Stimulated activated CD4-positive, alpha-beta T cell treated with anti-CD3 and anti-CD28 coated beads, Interleukin-4, amount 100 ng/mL, for 4 hours (primary cell): ENCODE results near the gene PKD1.
A peak's percentile ranks its signal among the peaks of the same experiment; 100 is the strongest.
"Not testable (repeated sequence)": the region's sequence is repeated elsewhere in the genome, so short reads cannot be mapped to it uniquely, and the experiment has no call there.

Source experiments
- DNase-seq, 2 experiments: peaks; one replicate each; pipeline ENCODE4 v3.0.0-alpha.2; 2020

Gene PKD1

DNA sequence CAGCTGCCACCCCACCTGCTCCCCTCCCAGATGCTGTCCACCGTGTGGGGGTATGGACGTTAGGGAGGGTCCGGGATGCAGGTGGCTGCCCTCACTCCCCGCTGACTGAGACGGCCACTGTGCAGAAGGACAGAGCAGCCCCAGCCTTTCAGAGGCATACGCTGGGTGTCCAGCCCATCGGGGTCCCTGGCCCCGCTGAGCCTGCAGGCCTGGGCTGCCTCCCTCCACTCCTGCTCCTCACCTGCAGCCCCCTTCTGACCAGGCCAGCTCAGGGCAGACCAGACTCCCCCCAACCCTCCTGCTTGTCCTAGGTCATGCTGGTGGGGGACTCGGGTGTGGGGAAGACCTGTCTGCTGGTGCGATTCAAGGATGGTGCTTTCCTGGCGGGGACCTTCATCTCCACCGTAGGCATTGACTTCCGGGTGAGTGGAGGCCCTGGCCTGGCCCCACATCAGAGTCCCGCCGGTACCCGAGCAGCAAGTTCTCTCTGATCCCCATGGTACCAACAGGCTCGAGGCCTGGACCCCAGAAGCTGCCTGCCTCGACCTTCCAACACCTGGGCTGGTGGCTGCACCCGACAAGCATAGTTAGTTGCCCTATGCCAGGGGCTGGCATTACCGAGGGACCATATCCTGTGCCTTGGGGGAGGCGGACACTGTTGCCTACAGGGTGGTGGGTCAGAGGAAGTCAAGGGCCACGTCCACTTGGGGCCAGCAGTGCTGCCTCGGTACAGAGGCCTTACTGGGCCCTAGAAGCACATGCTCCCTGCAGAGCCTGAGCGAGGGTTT lies 14.1 kb upstream of the PKD1 start:
- DNase-seq, result peak in 1 of 2 experiments; percentile 35

DNA sequence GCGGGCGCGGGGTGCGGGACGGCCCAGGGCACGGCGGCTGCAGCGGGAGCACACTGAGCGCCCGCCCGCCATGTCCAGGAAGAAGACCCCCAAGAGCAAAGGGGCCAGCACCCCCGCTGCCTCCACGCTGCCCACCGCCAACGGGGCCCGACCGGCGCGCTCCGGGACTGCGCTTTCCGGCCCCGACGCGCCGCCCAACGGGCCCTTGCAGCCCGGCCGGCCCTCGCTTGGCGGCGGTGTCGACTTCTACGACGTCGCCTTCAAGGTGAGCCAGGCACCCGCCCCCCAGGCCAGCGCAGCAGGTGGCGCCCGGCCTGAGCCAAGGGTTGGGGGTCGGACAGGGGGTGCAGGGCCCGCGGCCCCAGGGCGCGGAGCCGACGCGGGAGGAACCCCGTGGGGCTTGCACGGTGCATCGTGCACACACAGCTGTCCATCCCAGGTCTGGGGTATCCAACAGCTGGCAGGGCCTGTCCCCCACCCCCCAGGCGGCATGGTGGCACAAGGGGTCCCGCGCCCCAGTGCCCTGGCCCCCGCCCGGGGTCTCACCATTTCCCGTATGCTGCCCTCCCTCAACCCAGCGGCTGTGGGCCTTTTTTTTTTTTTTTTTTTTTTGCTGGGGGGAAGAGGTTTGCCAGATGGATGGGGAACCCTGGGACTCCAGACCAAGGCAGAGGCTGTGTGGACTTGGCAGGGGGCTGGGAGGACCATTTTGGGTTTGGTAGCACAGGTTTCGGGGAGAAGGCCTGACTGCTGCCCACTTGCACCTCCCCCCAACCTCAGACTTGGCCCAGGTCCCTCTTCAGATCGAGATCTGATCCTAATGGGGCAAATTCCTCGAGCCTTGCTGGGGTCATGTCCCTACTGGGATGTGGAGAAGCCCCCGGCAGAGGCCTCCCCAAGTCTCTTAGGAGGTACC lies 13.3 kb upstream of the PKD1 start:
- peak in 1 of 2 experiments; percentile 19 for DNase-seq

DNA sequence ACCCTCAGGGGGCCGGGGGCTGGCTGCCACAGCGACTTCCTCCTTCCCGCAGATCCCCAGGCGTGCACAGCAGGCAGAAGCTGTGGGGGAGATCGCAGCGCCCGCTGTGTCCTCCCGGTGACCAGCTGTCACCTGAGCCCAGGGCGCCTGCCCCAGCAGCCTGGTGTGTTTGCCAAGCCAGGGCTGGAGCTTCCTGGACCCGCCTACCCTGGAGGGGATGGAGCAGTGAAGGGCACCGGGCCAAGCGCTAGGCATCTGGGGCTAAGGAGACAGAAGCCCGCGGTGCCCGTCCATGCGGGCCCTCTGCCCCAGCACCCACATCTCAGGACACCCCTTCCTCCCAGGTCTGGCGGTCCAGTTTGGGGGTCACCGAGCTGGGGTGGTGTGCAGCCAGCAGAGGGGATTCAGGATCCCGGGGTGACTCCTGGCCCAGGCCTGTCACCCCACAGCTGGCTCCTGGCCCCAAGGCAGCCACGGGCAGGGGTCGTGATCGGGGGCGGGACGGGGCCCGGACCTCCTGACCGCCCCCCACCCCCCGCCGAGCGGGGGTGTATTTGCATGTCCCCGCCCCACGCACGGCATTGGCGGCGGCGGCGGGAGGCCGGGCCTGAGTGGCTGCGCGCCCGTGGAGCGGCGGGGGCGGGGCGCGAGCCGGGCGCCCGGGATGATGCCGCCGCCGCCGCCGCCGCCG lies 12.4 kb upstream of the PKD1 start, which contains the start of gene RAB26:
Gene RAB26, plus strand, starts transcription at position 645 of the 691 bp plus-strand sequence. CDS start 159 bp downstream, outside the sequence.
- peak; percentile 47 to 56 for DNase-seq

DNA sequence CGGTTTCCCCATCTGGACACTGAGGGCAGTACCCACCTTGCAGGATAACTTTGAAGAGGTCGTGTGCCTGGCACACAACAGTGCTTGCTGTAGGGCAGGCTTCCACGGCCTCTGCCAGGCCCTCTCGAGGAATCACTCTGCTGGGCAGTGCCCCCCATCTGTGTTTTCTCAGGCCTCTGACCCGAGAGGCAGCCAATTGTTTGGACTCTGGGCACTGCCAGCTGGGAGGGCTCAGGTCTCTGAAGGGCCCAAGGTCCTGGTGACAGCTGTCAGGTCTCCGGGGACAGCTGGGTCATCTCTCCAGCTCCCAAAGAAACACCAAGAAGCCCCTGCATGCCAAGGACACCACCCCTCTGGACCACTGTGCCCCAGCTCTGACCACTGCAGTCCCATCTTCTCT lies 11.7 kb upstream of the PKD1 start:
- no peak for DNase-seq

DNA sequence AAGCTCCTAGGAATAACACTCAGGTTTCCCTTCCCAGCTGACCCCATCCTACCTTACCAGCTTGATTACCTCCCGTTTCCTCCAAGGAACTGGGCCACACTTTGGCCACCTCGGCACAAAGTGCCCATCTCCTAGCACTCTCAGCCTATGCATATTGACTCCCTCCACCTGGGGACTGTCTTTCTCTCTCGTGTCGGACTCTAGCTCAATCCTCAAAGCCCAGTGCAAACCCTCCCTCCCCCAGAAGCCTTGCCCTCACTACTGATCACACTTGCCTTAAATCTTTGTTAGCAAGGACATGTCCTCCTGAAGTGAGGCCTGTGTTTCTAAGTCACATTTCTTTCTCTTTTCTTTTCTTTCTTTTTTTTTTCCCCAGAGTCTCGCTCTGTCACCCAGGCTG lies 10.1 kb upstream of the PKD1 start:
- no peak for DNase-seq

DNA sequence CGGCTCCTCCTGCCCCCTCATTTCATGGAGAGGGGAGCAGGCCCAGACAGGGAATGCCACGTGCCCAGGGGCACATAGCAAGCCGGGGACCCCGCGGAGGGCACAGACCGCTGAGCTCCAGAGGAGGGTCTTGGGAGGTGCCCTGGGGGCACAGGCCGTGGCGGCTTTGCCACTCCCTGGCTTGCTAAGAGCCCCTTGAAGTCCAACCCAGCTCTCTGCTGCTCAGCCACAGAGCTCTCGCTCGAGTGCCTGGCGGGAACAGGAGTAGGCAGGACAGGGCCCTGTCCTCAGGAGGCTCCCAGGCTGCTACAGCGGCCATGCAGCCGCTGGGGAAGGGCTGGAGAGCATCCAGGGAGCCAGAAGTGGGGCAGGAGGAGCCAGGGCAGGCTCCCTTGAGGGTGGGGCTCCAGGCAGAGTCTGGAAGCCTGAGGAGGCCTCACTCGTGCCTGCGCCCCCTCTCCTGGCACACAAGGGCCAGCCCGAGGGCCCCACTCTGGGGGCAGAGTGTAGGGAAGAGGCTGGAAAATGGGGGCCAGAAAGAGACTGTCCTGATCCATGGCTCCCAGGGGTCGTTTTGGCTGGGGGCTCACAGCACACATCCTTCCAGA lies 8.3 kb upstream of the PKD1 start:
- DNase-seq, result no peak

DNA sequence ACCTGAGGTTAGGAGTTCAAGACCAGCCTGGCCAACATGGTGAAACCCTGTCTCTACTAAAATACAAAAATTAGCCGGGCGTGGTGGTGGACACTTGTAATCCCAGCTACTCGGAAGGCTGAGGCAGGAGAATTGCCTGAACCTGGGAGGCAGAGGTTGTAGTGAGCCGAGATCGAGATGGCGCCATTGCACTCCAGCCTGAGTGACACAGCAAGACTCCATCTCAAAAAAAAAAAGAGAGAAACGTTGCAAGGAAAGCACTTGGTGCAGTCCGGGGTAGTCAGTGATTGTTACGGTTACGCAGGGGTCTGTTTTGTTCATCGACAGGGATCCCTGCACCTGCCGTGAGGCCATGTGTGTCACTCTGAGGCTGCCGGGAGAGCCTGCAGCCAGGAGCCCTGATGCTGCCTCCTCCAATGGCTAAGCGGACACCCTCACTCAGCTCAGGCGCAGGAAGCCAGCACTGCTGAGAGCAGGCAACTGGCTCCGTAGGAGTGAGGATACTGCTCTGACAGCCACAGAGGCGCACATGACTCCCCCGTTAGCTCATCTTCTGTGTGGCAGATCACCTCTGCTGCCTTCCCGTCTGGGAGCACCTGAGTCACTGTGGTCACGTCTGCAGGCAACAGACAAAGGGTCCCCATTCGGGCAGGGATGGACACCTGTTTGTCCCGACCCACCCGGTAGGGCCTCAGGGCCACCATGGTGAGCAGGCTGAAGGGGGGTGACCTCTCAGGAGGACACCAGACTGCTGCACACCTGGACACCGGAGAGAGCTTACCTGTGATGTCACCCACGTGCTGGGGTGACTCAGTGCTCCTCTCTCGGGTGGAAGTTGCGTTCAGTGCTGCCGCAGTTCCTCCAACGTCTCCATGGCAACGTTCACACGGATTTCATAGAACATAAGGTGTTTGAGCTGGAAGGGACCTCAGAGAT lies 7.5 kb upstream of the PKD1 start:
- DNase-seq, result peak in 1 of 2 experiments; percentile 20

DNA sequence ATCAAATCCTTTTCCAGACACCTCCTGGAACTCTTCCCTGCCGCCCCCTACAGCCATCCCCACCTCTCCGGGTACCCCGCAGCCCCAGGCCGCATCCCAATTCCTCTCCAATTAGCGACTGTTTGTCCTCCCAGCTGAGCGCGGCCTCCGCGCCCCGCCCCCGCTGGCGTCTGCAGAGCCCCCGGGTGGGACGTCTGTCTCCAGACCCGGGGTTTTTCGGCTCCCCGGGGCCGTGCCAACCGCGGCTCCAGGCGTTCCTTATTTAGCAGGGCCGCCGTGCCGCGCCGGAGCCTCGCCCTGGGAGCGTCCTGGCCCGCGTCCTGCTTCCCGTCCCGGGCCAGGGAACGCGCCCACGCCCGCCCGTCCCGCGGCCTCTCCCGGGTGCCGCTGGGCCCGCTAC lies 627 bp downstream of the PKD1 start:
- not testable (repeated sequence) for DNase-seq

DNA sequence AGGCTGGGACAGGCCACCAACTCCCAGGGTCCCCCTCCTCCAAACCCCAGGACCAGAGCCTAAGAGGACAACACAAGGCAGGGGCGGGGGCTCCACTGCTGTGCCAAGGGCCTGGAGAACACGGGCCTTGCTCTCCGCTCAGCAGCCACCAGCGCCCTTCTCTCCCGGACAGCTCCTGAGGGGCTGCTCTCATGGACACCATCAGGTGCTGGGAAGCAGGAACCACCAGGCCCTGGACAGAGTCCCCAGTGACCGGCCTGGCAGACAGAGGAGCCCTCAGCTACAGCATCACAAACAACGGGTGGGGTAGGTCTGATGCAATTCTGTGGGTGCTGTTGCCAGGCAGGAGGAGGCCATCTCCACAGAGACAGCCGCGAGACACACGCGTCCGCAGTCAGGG lies 1.9 kb downstream of the PKD1 start:
- not testable (repeated sequence) for DNase-seq

DNA sequence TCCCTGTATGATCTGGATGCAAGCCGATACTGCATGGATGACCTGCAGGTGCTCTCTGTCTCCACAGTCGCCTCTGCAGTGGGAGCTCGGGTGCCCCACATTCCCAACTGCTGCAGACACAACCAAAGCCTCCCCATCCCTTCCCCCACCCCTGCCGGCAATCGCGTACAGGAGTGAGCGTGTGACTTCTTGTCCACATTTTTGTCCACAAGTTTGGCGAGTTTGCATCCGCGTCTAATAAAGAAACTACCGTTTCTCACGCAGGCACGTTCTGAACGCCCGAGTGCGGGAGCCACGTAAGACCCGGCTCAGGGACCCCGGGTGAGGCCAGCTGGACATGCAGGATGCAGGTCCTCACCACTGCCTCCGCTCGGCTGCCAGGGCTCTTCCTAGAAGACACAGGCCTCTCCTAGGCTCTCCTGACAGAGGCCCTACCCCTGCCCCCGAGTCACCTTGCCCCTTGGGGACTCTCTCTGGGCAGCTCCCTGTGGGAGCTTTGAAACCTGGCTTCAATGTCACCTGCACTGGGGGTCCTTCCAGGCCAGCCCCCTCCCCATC lies 5.7 kb downstream of the PKD1 start:
- DNase-seq, result not testable (repeated sequence)

DNA sequence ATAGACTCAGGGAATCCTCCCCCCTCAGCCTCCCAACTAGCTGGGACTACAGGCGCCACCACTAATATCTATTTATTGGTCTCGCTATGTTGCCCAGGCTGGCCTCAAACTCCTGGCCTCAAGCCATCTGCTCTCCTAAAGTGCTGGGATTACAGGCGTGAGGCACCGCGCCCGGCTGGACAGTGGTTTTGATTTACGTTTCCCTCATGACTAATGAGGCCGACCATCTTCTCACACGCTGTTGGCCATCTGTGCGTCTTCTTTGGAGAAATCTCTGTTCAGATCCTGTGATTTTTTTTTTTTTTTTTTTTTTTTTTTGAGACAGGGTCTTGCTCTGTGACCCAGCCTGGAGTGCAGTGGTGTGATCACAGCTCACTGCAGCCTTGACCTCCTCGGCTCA lies 6.4 kb downstream of the PKD1 start:
- not testable (repeated sequence) for DNase-seq

DNA sequence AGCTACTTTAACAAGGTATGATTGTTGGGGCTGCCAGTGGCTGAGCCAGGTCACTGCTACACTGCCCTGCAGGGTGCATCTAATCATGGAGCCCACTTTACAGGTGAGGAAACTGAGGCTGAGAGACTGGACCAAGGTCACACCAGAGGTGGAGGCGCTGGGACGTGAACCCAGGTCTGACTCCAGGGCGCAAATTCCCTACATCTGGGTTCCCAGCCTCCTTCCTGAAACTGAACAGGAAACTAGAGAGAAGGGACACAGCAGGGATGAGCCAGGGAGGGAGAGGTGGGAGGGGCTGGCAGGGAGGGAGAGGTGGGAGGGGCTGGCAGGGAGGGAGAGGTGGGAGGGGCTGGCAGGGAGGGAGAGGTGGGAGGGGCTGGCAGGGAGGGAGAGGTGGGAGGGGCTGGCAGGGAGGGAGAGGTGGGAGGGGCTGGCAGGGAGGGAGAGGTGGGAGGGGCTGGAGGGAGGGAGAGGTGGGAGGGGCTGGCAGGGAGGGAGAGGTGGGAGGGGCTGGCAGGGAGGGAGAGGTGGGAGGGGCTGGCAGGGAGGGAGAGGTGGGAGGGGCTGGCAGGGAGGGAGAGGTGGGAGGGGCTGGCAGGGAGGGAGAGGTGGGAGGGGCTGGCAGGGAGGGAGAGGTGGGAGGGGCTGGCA lies 7.9 kb downstream of the PKD1 start:
- DNase-seq, result peak in 1 of 2 experiments; percentile 25

DNA sequence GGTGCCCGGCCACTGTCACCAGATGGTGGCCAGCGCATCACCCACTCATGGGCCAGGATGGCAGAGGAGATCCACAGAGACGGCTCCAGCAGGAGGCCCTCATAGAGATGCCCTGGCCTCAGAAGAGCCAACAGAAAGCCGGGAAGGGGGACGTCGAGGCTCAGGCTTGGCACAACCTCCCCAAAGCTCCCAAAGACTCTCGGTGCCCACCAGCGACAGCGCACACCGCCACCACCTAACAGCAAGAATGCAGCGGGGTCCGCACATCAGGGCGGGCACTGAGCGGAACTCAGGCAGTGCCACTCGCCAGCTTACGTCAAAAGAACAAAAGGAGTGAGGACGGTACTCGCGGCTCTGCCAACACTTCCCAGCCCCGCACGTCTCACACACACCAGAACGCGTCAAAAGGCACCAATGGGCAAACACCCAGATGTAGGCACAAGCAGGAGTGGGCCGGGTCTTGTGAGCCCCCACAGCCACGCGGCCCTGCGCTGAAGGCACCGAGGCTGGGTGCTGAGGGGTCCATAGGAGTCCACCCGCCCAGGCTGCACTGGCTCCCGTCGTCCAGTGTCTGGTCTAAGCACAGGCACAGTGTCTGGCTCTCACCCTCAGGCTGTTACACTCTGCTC lies 8.7 kb downstream of the PKD1 start:
- DNase-seq, result not testable (repeated sequence)

DNA sequence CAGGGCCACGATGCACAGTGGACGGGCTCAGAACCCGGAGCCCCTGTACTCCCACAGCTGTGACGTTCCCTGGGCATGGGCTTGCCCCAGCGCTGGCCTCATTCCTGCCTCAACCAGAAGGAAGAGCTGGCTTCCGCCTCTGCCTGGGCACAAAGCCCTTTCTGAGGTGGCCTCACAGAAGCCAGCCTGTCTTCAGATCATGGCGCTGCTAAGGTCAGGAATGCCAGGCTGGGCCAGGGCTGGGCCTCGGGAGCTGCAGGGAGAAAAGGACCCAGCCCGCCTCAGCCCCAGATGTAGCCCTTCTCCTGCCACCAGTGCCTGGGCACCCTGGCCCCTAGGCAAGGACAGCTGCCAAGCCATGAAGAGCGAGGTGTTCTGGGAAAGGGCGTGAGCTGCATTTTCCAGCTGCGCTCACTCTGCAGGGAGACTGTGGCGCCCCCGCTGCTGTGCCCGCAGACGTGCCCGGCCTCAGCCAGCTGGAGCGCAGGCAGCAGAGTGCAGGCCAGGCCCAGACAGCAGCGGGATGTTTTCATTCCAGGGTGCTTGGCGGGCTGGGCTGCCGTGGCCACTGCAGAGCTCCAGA lies 9.4 kb downstream of the PKD1 start:
- not testable (repeated sequence) for DNase-seq

DNA sequence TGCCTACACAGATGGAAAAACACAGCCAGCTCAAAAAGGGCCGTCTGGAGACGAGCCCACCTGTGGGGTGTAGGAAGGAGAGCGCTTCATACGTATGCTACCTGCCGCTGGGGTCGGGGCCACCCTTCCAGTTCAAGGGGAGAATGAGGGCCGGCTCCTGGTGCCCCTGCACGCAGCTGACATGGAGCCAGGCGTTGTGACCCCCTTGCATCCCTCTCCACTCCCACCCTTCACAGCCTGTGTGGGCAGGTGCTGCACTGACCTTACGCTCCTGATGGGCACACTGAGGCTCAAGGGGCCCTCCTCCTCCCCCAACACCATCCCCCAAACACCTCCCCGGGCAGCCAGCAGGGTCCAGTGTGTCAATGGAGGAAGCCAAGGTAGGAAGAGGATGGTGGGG lies 10.1 kb downstream of the PKD1 start:
- not testable (repeated sequence) for DNase-seq

DNA sequence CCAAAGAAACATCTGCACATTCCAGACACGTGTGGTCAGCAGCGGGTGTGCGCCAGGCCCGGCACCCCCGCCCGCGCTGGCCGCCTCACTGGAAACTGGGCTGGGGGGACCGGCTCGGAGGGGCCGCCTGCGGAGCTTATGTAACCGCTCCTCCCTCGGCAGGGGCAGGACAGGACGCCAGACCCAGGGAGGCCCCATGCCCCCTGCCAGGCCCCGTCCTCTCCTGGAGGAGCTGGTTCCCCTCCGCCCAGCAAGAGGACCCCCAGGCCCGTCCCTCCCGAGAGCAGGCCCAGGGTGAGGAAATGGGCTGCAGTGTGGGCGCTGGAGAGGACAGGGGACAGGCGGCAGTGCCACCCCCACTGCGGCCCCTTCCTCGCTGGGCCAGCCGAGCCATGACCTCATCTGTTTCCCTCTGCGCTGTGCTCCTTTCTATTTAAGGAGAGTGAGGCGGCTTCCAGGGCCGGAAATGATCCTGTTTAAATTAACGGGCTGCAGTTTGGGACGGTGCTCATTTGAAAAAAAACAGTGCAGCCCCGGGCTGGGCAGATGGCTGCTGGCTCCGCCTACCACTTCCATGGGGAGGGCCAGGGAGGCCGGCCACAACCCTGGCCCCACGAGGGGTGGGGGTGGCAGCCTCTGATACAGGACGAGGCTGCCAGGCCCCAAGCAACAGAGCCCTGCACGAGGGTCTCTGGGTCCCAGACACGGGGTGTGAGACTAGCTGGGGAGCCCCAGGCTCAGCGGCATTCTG lies 10.8 kb downstream of the PKD1 start:
- DNase-seq, result not testable (repeated sequence)

DNA sequence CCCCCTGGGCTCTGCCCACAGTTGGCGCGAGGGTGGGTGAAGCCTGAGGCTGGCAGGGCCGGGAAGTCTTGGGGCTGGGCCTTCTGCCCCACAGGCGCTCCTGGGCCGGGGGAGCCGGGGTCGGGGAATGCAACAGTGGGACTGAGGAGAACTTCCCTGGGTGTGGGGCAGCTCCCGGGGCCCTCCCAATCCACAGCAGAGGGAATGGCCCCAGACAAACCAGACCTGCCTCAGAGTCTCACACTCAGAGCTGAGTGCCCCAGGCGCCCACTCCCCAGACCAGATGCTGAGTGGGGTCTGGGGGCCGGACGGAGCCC lies 11.4 kb downstream of the PKD1 start:
- DNase-seq, result not testable (repeated sequence)

DNA sequence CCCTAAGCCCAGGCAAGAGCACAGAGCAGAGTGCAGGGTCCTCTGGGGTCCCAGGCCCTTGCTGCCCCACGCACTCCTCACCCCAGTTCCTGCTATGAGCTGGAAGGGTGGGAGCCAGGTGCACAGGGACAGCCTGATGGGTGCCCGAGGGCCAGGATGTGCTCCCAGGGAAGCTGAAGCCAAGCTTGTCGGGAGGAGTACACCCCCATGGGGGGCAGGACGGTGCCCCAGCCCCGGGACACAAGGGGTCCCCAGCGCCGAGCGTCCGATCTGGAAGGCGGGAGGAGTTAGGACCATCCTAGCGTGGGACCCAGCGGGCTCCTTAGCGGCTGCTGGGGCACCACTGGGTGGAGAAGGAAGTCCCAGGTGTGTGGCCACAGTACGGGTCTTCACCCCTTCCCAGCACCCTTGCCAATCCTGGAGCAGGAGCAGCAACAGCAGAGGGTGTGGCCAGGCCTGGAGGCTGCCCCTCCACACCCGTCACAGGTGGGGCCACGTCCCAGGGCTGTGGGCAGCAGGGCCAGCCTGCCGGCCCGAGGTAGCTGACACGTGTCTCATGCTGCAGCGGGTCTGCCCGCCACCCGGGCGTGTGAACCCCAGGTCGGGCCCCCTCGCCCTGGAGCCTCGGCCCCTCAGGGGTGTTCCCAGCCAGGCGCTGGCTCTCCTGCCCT lies 11.9 kb downstream of the PKD1 start:
- DNase-seq, result not testable (repeated sequence)
